HCT116 (cell line): ENCODE results near the gene TSPAN31. TPM values are rescaled to one million over a fixed set of nuclear protein-coding genes. Genes with fewer than 3 reads are reported as not detected.

Experiments
- ATAC-seq: fragments of 200-7000 bp; cut with Tn5 transposase; 2 replicates; pipeline ENCODE4 v1.9.1; 2020; ENCODE audit warnings: mild to moderate bottlenecking, moderate library complexity
- BruUV-seq: library from RNA; stranded (reverse); fragments of 400-500 nt; replicated peaks from 2 replicates; lab custom pipeline; 2021; lab: Mats Ljungman, UMichigan
- CTCF ChIA-PET: fragments of 300-600 bp; sonication (Branson Sonifier 250); formaldehyde crosslinking; loops from one replicate; lab custom pipeline; 2021; ENCODE audit warnings: antibody characterized with exemption; lab: Charles Lee
- POLR2A ChIA-PET: fragments of 300-600, 350-600 bp; sonication (Branson Sonifier 250); formaldehyde crosslinking; loops from one replicate; lab custom pipeline; 2021; ENCODE audit warnings: antibody characterized with exemption; lab: Charles Lee
- RAD21 ChIA-PET, 2 experiments: fragments of 300-600 bp; sonication (Branson Sonifier 250); formaldehyde crosslinking; loops; one replicate each; lab custom pipeline; 2023; ENCODE audit warnings: low total read pairs in 2 of 2; ENCODE audit not compliant: uncharacterized antibody in 2 of 2, unreplicated experiment in 2 of 2, low non-redundant PET in 1 of 2; lab: Charles Lee
- DNase-seq: peaks from one replicate; pipeline ENCODE4 v3.0.0-alpha.2; 2010; ENCODE audit warnings: low read depth, low spot score
- H2AFZ ChIP-seq: fragments of 200-600 bp; shearing (Covaris generic), sonication (generic); 2 replicates; pipeline ENCODE4 v1.6.1; 2017; ENCODE audit warnings: low read depth, mixed run types, mixed read lengths, antibody characterized with exemption, low read length; ENCODE audit not compliant: poor library complexity, severe bottlenecking
- H3K27ac ChIP-seq: 2 replicates; pipeline ENCODE4 v1.5.1; 2012; ENCODE audit warnings: low read depth, low read length
- H3K27me3 ChIP-seq: fragments of 200-600 bp; sonication (generic); 2 replicates; pipeline ENCODE4 v1.6.1; 2016; ENCODE audit warnings: mixed run types, low read length, mixed read lengths; ENCODE audit not compliant: insufficient read depth
- H3K36me3 ChIP-seq, 2 experiments: fragments of 200-500 bp in 1 of 2; fragments of 200-600 bp in 1 of 2; sonication (Bioruptor generic) in 1 of 2; sonication (generic) in 1 of 2; 2 replicates each; pipeline versions ENCODE4 v1.5.1 to v1.6.1; 2014 to 2016; ENCODE audit warnings: low read length in 2 of 2, inconsistent platforms in 1 of 2, mixed read lengths in 1 of 2, mixed run types in 1 of 2; ENCODE audit not compliant: insufficient read depth in 2 of 2, control insufficient read depth in 1 of 2
- H3K4me1 ChIP-seq, 2 experiments: fragments of 200-600 bp in 1 of 2; sonication (generic) in 1 of 2; 2 replicates each; pipeline versions ENCODE4 v1.5.1 to v1.6.1; 2012 to 2017; ENCODE audit warnings: low read length in 2 of 2, inconsistent platforms in 1 of 2, mild to moderate bottlenecking in 1 of 2, mixed read lengths in 1 of 2, mixed run types in 1 of 2, moderate library complexity in 1 of 2; ENCODE audit not compliant: insufficient read depth in 2 of 2, control insufficient read depth in 1 of 2
- H3K4me2 ChIP-seq: fragments of 200-600 bp; sonication (generic); 2 replicates; pipeline ENCODE4 v1.6.1; 2017; ENCODE audit warnings: mixed run types, low read length, mixed read lengths
- H3K4me3 ChIP-seq, 2 experiments: fragments of 200-600 bp in 1 of 2; sonication (generic) in 1 of 2; replicated peaks in 1 of 2; 2 replicates each; pipeline ENCODE4 v1.5.1; 2011 to 2016; ENCODE audit warnings: low read length in 2 of 2, control low read depth in 1 of 2, low read depth in 1 of 2, mild to moderate bottlenecking in 1 of 2, mixed read lengths in 1 of 2, mixed run types in 1 of 2
- H3K79me2 ChIP-seq: fragments of 200-600 bp; sonication (generic); 2 replicates; pipeline ENCODE4 v1.6.1; 2017; ENCODE audit warnings: mild to moderate bottlenecking, mixed run types, low read length, moderate library complexity, mixed read lengths; ENCODE audit not compliant: insufficient read depth
- H3K9ac ChIP-seq: fragments of 200-600 bp; sonication (generic); 2 replicates; pipeline ENCODE4 v1.6.1; 2016; ENCODE audit warnings: low read length, mixed read lengths
- H3K9me2 ChIP-seq: fragments of 200-600 bp; sonication (generic), shearing (Covaris generic); 2 replicates; pipeline ENCODE4 v1.6.1; 2017; ENCODE audit warnings: mixed run types, mild to moderate bottlenecking, moderate library complexity; ENCODE audit not compliant: insufficient read depth
- H3K9me3 ChIP-seq, 2 experiments: fragments of 200-500 bp in 1 of 2; fragments of 200-600 bp in 1 of 2; sonication (Bioruptor generic) in 1 of 2; sonication (generic) in 1 of 2; 2 replicates each; pipeline ENCODE4 v1.6.1; 2014 to 2017; ENCODE audit warnings: low read length in 2 of 2, mixed read lengths in 2 of 2, inconsistent platforms in 1 of 2, low read depth in 1 of 2, mild to moderate bottlenecking in 1 of 2, mixed run types in 1 of 2, moderate library complexity in 1 of 2; ENCODE audit not compliant: control insufficient read depth in 1 of 2, insufficient read depth in 1 of 2
- H4K20me1 ChIP-seq: fragments of 200-600 bp; sonication (generic), shearing (Covaris generic); 2 replicates; pipeline ENCODE4 v1.6.1; 2017; ENCODE audit warnings: mixed run types, mild to moderate bottlenecking, moderate library complexity; ENCODE audit not compliant: insufficient read depth
- EZH2 ChIP-seq: fragments of 200-600 bp; sonication (generic); IDR thresholded peaks from 2 replicates; pipeline ENCODE4 v1.6.1; 2017; ENCODE audit warnings: antibody characterized with exemption, mixed run types
- EZH2phosphoT487 ChIP-seq: fragments of 200-600 bp; IDR thresholded peaks from 2 replicates; pipeline ENCODE4 v1.6.1; 2018; ENCODE audit warnings: antibody characterized with exemption, borderline replicate concordance
- POLR2A ChIP-seq: IDR thresholded peaks from 2 replicates; pipeline ENCODE4 v1.7.0; 2011; ENCODE audit warnings: borderline replicate concordance; ENCODE audit not compliant: insufficient read depth, insufficient read length; ENCODE audit errors: extremely low read depth
- POLR2AphosphoS5 ChIP-seq: IDR thresholded peaks from 2 replicates; pipeline ENCODE4 v1.6.1; 2011; ENCODE audit warnings: mild to moderate bottlenecking, low read depth, low read length, moderate library complexity
- SIN3A ChIP-seq: IDR thresholded peaks from 2 replicates; pipeline ENCODE4 v1.6.1; 2012; ENCODE audit warnings: low read depth
- ZFX ChIP-seq: fragments of 450-650 bp; IDR thresholded peaks from 2 replicates; pipeline ENCODE4 v1.6.1; 2017
- intact Hi-C: fragments of 100-400 bp; cut with micrococcal nuclease; formaldehyde crosslinking; loops from 2 replicates; pipeline ENCODE4 v1.10.0; 2022
- total RNA-seq: library from RNA; stranded (reverse); gene quantifications from one replicate; pipeline ENCODE4 v1.2.1, GENCODE V29; 2021; ENCODE audit not compliant: unreplicated experiment
- TF ChIP-seq, protein P1 (sequence below): IDR thresholded peaks from 2 replicates; pipeline ENCODE4 v1.6.1; 2012

The TSPAN31 gene
- total RNA-seq, 1 experiment from 2014 or later, result 14.9 TPM

GRCh38 chr12:57736741-57737466 is 7.9 kb upstream of the TSPAN31 start:
- ATAC-seq (no peak), DNase-seq (no peak)
- ChIA-PET POLR2A (no interaction called here), RAD21 (no interaction called here), CTCF (no interaction called here)
- TF ChIP-seq, protein P1, sequence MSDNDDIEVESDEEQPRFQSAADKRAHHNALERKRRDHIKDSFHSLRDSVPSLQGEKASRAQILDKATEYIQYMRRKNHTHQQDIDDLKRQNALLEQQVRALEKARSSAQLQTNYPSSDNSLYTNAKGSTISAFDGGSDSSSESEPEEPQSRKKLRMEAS, result no peak
- TF ChIP-seq SIN3A (no peak), EZH2phosphoT487 (no peak), POLR2AphosphoS5 (no peak), POLR2A (no peak), EZH2 (no peak)
- H3K36me3 ChIP-seq, result peaks cover 0 to 3% of the 10 kb centered on the region in 2 experiments; a peak in 3 of 4 replicates
- peaks cover 0 to 8% of the 10 kb centered on the region in 2 experiments; a peak in 1 of 4 replicates for H3K4me1 ChIP-seq
- H3K27me3 ChIP-seq, result no peaks in the 10 kb centered on the region
- H3K4me2 ChIP-seq, result no peak overlapping the region
- no peak overlapping the region for H3K4me3 ChIP-seq
- BruUV-seq, result no TSS peak
- no peaks in the 10 kb centered on the region for H4K20me1 ChIP-seq
- no peaks in the 10 kb centered on the region for H3K9me3 ChIP-seq
- no peak overlapping the region for H3K27ac ChIP-seq
- no peaks in the 10 kb centered on the region for H3K79me2 ChIP-seq
- intact Hi-C loops, result no loop called here
- no peaks in the 10 kb centered on the region for H3K9me2 ChIP-seq
- no peak overlapping the region for H3K9ac ChIP-seq
- H2AFZ ChIP-seq, result no peak overlapping the region

DNA sequence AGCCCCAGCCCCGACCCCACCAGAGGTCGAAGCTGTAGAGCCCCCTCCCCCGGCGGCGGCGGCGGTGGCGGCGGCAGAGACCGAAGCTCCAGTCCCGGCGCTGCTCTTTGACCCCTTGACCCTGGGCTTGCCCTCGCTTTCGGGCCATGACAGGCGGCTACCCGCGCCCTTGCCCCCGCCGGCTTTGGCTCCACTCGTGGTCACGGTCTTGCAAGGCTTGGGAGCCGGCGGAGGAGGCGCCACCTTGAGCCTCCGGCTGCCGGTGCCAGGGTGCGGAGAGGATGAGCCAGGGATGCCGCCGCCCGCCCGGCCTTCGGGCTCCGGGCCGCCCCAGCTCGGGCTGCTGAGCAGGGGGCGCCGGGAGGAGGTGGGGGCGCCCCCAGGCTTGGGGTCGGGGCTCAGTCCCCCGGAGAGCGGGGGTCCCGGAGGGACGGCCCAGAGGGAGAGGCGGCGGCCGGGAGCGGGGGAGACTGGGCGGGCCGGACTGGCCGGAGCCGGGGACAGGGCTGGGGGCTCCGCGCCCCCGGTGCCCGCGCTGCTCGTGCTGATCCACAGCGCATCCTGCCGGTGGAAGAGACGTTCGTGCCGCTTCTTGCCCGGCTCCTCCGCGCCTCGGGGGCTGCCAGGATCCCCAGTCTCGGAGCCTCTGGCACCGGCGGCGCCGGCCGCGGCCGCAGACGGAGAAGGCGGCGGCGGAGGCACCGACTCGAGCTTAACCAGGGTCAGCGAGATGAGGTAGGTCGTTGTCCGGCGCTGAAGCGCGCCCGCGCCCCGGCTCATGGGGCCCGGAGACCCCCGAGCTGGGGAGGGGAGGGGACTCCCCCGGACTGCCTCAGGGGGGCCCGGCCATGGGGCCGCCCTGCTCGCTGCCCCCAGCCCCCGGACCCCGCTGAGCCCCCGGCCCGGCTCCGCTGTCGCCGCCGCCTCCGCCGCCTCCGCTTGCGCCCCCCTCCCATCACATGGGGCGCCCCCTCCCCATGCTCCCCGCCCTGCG is 7.1 kb upstream of the TSPAN31 start:
- intact Hi-C loops, result no loop called here
- ChIA-PET RAD21 (no interaction called here), POLR2A (no interaction called here), CTCF (no interaction called here)
- Histone ChIP-seq H3K4me1 (peaks cover 3 to 15% of the 10 kb centered on the region in 2 experiments; a peak in 3 of 4 replicates), H3K79me2 (no peaks in the 10 kb centered on the region), H3K9me2 (no peaks in the 10 kb centered on the region), H3K4me3 (no peak overlapping the region), H3K27me3 (no peaks in the 10 kb centered on the region), H3K27ac (no peak overlapping the region), H2AFZ (no peak overlapping the region), H3K4me2 (no peak overlapping the region), H3K9me3 (no peaks in the 10 kb centered on the region)
- DNase-seq, result no peak
- no peak for ATAC-seq
- no TSS peak for BruUV-seq
- no peak for TF ChIP-seq ZFX
- TF ChIP-seq, all 23 proteins: peak for 0
- Histone ChIP-seq H4K20me1 (no peaks in the 10 kb centered on the region), H3K9ac (no peak overlapping the region), H3K36me3 (peaks cover 0 to 2% of the 10 kb centered on the region in 2 experiments; a peak in 2 of 4 replicates)
